ENCODE data around the gene PRRG4.

DNA sequence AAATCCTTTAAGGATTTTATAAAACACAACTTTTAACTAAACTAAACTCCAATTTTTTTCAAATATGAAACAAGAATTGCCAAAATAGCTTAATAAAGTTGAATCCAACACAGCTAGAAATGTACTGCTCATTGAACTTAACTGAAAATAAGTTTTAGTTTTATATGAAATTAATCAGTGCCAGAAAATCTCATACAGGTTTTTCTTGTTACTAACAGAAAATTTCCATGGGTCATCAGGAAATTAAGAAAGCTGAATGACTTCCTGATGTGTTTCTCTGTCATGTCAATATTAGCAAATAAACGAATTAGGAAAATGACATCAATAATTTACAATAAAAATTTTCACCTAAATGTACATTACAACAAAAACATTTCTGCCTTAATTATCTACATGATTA is 38.8 kb upstream of the PRRG4 start:
- no peak for TF ChIP-seq POLR2A (IDR thresholded peaks at IDR 0.05)
- TF ChIP-seq, protein P1, sequence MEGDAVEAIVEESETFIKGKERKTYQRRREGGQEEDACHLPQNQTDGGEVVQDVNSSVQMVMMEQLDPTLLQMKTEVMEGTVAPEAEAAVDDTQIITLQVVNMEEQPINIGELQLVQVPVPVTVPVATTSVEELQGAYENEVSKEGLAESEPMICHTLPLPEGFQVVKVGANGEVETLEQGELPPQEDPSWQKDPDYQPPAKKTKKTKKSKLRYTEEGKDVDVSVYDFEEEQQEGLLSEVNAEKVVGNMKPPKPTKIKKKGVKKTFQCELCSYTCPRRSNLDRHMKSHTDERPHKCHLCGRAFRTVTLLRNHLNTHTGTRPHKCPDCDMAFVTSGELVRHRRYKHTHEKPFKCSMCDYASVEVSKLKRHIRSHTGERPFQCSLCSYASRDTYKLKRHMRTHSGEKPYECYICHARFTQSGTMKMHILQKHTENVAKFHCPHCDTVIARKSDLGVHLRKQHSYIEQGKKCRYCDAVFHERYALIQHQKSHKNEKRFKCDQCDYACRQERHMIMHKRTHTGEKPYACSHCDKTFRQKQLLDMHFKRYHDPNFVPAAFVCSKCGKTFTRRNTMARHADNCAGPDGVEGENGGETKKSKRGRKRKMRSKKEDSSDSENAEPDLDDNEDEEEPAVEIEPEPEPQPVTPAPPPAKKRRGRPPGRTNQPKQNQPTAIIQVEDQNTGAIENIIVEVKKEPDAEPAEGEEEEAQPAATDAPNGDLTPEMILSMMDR (IDR thresholded peaks at IDR 0.05) = no peak
